Panc1 (cell line): ENCODE results near the gene ZNRF3. TPM values are rescaled to one million over a fixed set of nuclear protein-coding genes. Genes with fewer than 3 reads are reported as not detected.

ENCODE experiments used
- ATAC-seq: fragments of 200-7000 bp; cut with Tn5 transposase; 2 replicates; pipeline ENCODE4 v1.9.1; 2020; ENCODE audit warnings: mild to moderate bottlenecking, moderate library complexity
- BruUV-seq: library from RNA; stranded (reverse); fragments of 400-500 nt; replicated peaks from 2 replicates; lab custom pipeline; 2021; lab: Mats Ljungman, UMichigan
- CTCF ChIA-PET: fragments of 300-600 bp; sonication (Branson Sonifier 250); formaldehyde crosslinking; loops from one replicate; lab custom pipeline; 2022; ENCODE audit warnings: antibody characterized with exemption; lab: Charles Lee
- POLR2A ChIA-PET: fragments of 300-600 bp; sonication (Branson Sonifier 250); formaldehyde crosslinking; loops from one replicate; lab custom pipeline; 2022; ENCODE audit warnings: antibody characterized with exemption; lab: Charles Lee
- DNase-seq: peaks from one replicate; pipeline ENCODE4 v3.0.0-alpha.2; 2010; ENCODE audit warnings: low read depth, low spot score
- H3K27ac ChIP-seq: 2 replicates; pipeline ENCODE4 v1.5.1; 2011; ENCODE audit warnings: mild to moderate bottlenecking, low read length, inconsistent platforms
- H3K27me3 ChIP-seq: fragments of 200-500 bp; sonication (Bioruptor generic); 2 replicates; pipeline ENCODE4 v1.6.0; 2014; ENCODE audit warnings: low read length, inconsistent platforms; ENCODE audit not compliant: control insufficient read depth, insufficient read depth
- H3K36me3 ChIP-seq: fragments of 200-500 bp; sonication (Bioruptor generic); 2 replicates; pipeline ENCODE4 v1.5.1; 2014; ENCODE audit warnings: inconsistent platforms, mild to moderate bottlenecking, low read length, moderate library complexity; ENCODE audit not compliant: control insufficient read depth, insufficient read depth
- H3K4me1 ChIP-seq: 2 replicates; pipeline ENCODE4 v1.5.1; 2011; ENCODE audit warnings: inconsistent platforms, mild to moderate bottlenecking, low read length, moderate library complexity; ENCODE audit not compliant: control insufficient read depth, insufficient read depth
- H3K4me3 ChIP-seq, 2 experiments: 2 replicates each; pipeline ENCODE4 v1.5.1; 2011 to 2012; ENCODE audit warnings: low read depth in 2 of 2, low read length in 2 of 2, mild to moderate bottlenecking in 2 of 2, inconsistent platforms in 1 of 2, moderate library complexity in 1 of 2
- H3K9me3 ChIP-seq: fragments of 200-500 bp; sonication (Bioruptor generic); 2 replicates; pipeline ENCODE4 v1.5.1; 2014; ENCODE audit warnings: low read depth, mild to moderate bottlenecking, inconsistent platforms, low read length, moderate library complexity; ENCODE audit not compliant: control insufficient read depth, insufficient read depth
- POLR2AphosphoS5 ChIP-seq: IDR thresholded peaks from 2 replicates; pipeline ENCODE4 v1.6.1; 2012; ENCODE audit warnings: mild to moderate bottlenecking, low read depth, low read length, moderate library complexity
- SIN3A ChIP-seq: IDR thresholded peaks from 2 replicates; pipeline ENCODE4 v1.6.1; 2012; ENCODE audit warnings: low read depth, mild to moderate bottlenecking, low read length, moderate library complexity, borderline replicate concordance; ENCODE audit not compliant: insufficient read depth
- TCF7L2 ChIP-seq: IDR thresholded peaks from 2 replicates; pipeline ENCODE4 v1.6.1; 2011; ENCODE audit warnings: mild to moderate bottlenecking, low read depth, low read length, inconsistent platforms
- in situ Hi-C: cut with HindIII; loops from 2 replicates; pipeline ENCODE4 v1.10.0; 2016; ENCODE audit warnings: low sequenced_read_pairs, low pct_unique_long_range_greater_than_20kb
- intact Hi-C: fragments of 100-400 bp; cut with micrococcal nuclease; formaldehyde crosslinking; loops from one replicate; pipeline ENCODE4 v1.10.0; 2022; ENCODE audit not compliant: unreplicated experiment
- total RNA-seq: library from RNA; stranded (reverse); gene quantifications from one replicate; pipeline ENCODE4 v1.2.1, GENCODE V29; 2021; ENCODE audit not compliant: unreplicated experiment
- TF ChIP-seq, protein P1 (sequence below): fragments of 450-650 bp; IDR thresholded peaks from 2 replicates; pipeline ENCODE4 v1.5.1; 2017; ENCODE audit warnings: mild to moderate bottlenecking
- TF ChIP-seq, protein P2 (sequence below), 2 experiments: IDR thresholded peaks; 2 replicates each; pipeline ENCODE4 v1.6.1; 2011 to 2012; ENCODE audit warnings: low read depth in 2 of 2, control low read depth in 1 of 2, low read length in 1 of 2, mild to moderate bottlenecking in 1 of 2, moderate library complexity in 1 of 2; ENCODE audit not compliant: insufficient read depth in 1 of 2

Gene ZNRF3
- total RNA-seq, 1 experiment from 2014 or later = 7.3 TPM

DNA sequence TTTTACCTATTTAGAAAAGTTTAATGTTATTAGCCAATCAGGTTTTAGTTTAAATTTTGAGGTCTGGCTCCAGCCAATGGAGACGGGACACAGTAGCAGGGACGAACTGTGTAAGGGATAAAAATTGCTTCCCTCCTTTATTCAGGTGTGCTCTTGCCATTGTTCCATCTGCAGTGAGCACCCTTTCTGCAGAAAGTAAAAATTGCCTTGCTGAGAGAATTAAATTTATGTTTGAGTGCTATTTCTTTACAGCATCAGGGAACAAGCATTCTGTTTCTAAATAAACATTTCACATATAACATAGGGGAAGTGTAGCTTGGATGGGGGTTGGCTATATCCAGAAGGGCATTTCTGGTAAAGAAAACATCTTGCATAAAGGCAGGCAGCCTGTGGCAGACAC lies 36.4 kb upstream of the ZNRF3 start:
- no peaks in the 10 kb centered on the region for H3K36me3 ChIP-seq
- ATAC-seq = no peak
- ChIA-PET POLR2A (no interaction called here), CTCF (interaction anchor here (0.7 kb wide), 1 partner anchor 360 kb away, joined by 4 read pairs; no protein-coding TSS in a partner anchor)
- H3K4me3 ChIP-seq = no peak overlapping the region
- intact Hi-C loops = no loop called here
- no peaks in the 10 kb centered on the region for H3K27me3 ChIP-seq
- no TSS peak for BruUV-seq
- in situ Hi-C loops = no loop called here
- no peak overlapping the region for H3K27ac ChIP-seq
- H3K9me3 ChIP-seq = no peaks in the 10 kb centered on the region; the same call in 1 of the 2 replicates
- DNase-seq = no peak
- no peaks in the 10 kb centered on the region for H3K4me1 ChIP-seq
- TF ChIP-seq, protein P1, sequence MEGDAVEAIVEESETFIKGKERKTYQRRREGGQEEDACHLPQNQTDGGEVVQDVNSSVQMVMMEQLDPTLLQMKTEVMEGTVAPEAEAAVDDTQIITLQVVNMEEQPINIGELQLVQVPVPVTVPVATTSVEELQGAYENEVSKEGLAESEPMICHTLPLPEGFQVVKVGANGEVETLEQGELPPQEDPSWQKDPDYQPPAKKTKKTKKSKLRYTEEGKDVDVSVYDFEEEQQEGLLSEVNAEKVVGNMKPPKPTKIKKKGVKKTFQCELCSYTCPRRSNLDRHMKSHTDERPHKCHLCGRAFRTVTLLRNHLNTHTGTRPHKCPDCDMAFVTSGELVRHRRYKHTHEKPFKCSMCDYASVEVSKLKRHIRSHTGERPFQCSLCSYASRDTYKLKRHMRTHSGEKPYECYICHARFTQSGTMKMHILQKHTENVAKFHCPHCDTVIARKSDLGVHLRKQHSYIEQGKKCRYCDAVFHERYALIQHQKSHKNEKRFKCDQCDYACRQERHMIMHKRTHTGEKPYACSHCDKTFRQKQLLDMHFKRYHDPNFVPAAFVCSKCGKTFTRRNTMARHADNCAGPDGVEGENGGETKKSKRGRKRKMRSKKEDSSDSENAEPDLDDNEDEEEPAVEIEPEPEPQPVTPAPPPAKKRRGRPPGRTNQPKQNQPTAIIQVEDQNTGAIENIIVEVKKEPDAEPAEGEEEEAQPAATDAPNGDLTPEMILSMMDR = no peak

DNA sequence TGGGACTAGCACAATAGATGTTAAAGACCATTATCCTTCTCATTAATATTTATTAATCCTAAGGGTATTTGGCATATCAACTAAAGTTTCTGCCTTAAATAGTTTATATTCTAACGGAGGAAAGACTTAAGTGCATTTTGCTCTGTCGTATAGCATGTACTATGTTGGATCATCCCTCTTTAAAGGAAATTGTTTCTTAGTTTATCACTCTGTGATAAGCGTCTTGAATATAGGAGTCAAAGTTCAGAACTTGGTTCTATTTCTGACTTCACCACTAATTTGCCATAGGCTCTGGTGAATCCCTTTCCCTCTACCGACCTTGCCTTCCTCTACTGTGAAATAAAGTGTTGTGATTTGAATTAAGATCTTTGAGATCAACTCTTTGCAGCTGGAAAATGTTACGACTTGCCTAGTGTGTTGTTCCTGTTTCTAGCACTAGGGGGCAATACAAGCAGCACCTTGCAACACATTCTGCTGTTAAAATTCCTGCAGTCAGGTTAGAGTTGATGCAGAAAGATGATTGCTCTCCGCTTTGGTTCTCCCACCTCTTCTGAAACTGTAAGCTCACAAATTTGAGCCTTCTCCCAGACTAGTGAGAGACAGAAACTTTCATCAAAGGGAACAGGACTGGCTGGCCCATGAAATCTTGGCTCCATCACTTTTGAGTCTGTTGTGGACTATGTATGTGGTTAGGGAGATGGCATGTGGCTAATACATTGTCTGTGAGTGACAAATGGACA lies 27.8 kb upstream of the ZNRF3 start:
- ChIA-PET CTCF (interaction anchor here (0.5 to 1.9 kb wide), 5 partner anchors 176 to 447 kb away, joined by 3 to 14 read pairs (median 5); no protein-coding TSS in a partner anchor), POLR2A (no interaction called here)
- Histone ChIP-seq H3K4me1 (no peaks in the 10 kb centered on the region), H3K27ac (no peak overlapping the region), H3K36me3 (no peaks in the 10 kb centered on the region), H3K9me3 (no peaks in the 10 kb centered on the region), H3K27me3 (no peaks in the 10 kb centered on the region), H3K4me3 (no peak overlapping the region)
- intact Hi-C loops = loop anchor here (5.0 kb wide), 1 partner anchor 187 kb away; no protein-coding TSS in a partner anchor
- TF ChIP-seq, protein P1 = peak; percentile 84
- TF ChIP-seq POLR2AphosphoS5 = no peak
- peak; percentile 84 for ATAC-seq
- DNase-seq = peak; percentile 69
- no TSS peak for BruUV-seq
- in situ Hi-C loops = no loop called here

DNA sequence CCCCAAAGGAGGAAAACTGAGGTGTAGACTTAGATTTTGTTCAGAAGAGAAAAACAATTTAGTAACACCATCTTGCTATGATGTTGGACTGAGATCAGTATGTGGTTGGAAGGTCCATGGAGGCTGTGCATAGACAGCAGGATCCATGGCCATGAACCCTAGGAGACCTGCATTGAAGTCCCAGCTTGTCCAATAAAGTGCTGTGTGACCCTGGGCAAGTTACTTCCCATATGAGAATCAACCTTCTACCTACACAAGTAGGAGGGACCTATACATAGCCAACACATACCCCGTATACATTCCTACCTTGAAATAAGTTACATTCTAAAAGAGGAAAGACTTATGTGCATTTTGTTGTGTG lies 27.3 kb upstream of the ZNRF3 start:
- H3K27me3 ChIP-seq = no peaks in the 10 kb centered on the region
- in situ Hi-C loops = no loop called here
- peak; percentile 60 for ATAC-seq
- H3K36me3 ChIP-seq = no peaks in the 10 kb centered on the region
- CTCF ChIA-PET = interaction anchor here (0.5 to 1.9 kb wide), 3 partner anchors 175 to 185 kb away, joined by 5 to 14 read pairs (median 5); no protein-coding TSS in a partner anchor
- TF ChIP-seq, protein P2, sequence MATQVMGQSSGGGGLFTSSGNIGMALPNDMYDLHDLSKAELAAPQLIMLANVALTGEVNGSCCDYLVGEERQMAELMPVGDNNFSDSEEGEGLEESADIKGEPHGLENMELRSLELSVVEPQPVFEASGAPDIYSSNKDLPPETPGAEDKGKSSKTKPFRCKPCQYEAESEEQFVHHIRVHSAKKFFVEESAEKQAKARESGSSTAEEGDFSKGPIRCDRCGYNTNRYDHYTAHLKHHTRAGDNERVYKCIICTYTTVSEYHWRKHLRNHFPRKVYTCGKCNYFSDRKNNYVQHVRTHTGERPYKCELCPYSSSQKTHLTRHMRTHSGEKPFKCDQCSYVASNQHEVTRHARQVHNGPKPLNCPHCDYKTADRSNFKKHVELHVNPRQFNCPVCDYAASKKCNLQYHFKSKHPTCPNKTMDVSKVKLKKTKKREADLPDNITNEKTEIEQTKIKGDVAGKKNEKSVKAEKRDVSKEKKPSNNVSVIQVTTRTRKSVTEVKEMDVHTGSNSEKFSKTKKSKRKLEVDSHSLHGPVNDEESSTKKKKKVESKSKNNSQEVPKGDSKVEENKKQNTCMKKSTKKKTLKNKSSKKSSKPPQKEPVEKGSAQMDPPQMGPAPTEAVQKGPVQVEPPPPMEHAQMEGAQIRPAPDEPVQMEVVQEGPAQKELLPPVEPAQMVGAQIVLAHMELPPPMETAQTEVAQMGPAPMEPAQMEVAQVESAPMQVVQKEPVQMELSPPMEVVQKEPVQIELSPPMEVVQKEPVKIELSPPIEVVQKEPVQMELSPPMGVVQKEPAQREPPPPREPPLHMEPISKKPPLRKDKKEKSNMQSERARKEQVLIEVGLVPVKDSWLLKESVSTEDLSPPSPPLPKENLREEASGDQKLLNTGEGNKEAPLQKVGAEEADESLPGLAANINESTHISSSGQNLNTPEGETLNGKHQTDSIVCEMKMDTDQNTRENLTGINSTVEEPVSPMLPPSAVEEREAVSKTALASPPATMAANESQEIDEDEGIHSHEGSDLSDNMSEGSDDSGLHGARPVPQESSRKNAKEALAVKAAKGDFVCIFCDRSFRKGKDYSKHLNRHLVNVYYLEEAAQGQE (IDR thresholded peaks at IDR 0.05; ENCODE audit: insufficient read depth in 1 of 2, low read depth in 2 of 2, low read length in 1 of 2) = no peak
- TF ChIP-seq TCF7L2 (no peak), SIN3A (no peak), POLR2AphosphoS5 (no peak)
- TF ChIP-seq, protein P1 = no peak
- no peak overlapping the region for H3K4me3 ChIP-seq
- no peak overlapping the region for H3K27ac ChIP-seq
- H3K9me3 ChIP-seq = no peaks in the 10 kb centered on the region
- no peaks in the 10 kb centered on the region for H3K4me1 ChIP-seq
- POLR2A ChIA-PET = no interaction called here
- DNase-seq = no peak
- intact Hi-C loops = loop anchor here (5.0 kb wide), 1 partner anchor 186 kb away; no protein-coding TSS in a partner anchor
- BruUV-seq = no TSS peak
